K562 (cell line): ENCODE measurements around the gene PILRA. TPM values are rescaled to one million over a fixed set of nuclear protein-coding genes. Genes with fewer than 3 reads are reported as not detected.
A peak's percentile ranks its signal among the peaks of the same experiment; 100 is the strongest.

Source experiments
- ATAC-seq: fragments of 200-7000 bp; cut with Tn5 transposase; 3 replicates; pipeline ENCODE4 v1.9.1; 2020; ENCODE audit warnings: moderate library complexity
- BruUV-seq: library from RNA; stranded (reverse); fragments of 400-500 nt; replicated peaks from 2 replicates; lab custom pipeline; 2021; lab: Mats Ljungman, UMichigan
- CTCF ChIA-PET: fragments of 300-600 bp; formaldehyde crosslinking; extraction: SDS; loops from one replicate; lab custom pipeline; 2021; ENCODE audit warnings: low intra/inter-chr PET ratio; lab: Yijun Ruan, JAX
- POLR2A ChIA-PET: fragments of 300-600, 350-650 bp; sonication (Branson Sonifier 250); formaldehyde crosslinking; extraction: SDS; loops from one replicate; lab custom pipeline; 2021; ENCODE audit warnings: antibody characterized with exemption, inconsistent platforms; lab: Yijun Ruan, JAX
- DNase-seq, 4 experiments: peaks; one replicate each; pipeline versions ENCODE4 v3.0.0 to v3.0.0-alpha.2; 2011 to 2018; ENCODE audit warnings: low spot score in 3 of 4, mixed read lengths in 3 of 4; ENCODE audit errors: extremely low read depth in 1 of 4
- FAIRE-seq: peaks from 2 replicates; lab custom pipeline; 2011; peaks lifted over from hg19 to GRCh38; lab: Jason Lieb, UNC
- H2AFZ ChIP-seq: 2 replicates; pipeline ENCODE4 v1.6.0; 2011; ENCODE audit warnings: low read depth, low read length, control low read depth, inconsistent platforms
- H3K27ac ChIP-seq: fragments of 200-600 bp; 3 replicates; pipeline ENCODE4 v1.8.0; 2011; ENCODE audit warnings: low read depth, mild to moderate bottlenecking, control low read depth, inconsistent platforms, low read length, moderate library complexity, mixed read lengths; ENCODE audit errors: extremely low read depth
- H3K27me3 ChIP-seq, 2 experiments: fragments of 300-600 bp in 1 of 2; 2 replicates in 1 of 2; 3 replicates in 1 of 2; pipeline versions ENCODE4 v1.6.0 to v1.8.0; 2011; ENCODE audit warnings: inconsistent platforms in 2 of 2, low read length in 2 of 2, mild to moderate bottlenecking in 1 of 2, mixed read lengths in 1 of 2, moderate library complexity in 1 of 2; ENCODE audit not compliant: control insufficient read depth in 2 of 2, insufficient read depth in 2 of 2
- H3K36me3 ChIP-seq: fragments of 300-600 bp; 3 replicates; pipeline ENCODE4 v1.8.0; 2011; ENCODE audit warnings: mild to moderate bottlenecking, low read length, inconsistent platforms; ENCODE audit not compliant: control insufficient read depth, insufficient read depth
- H3K4me1 ChIP-seq, 2 experiments: fragments of 200-600 bp in 1 of 2; replicated peaks in 1 of 2; 2 replicates in 1 of 2; 3 replicates in 1 of 2; pipeline versions ENCODE4 v1.5.1 to v1.8.0; 2011; ENCODE audit warnings: inconsistent platforms in 2 of 2, low read length in 2 of 2, mild to moderate bottlenecking in 1 of 2, mixed read lengths in 1 of 2, moderate library complexity in 1 of 2; ENCODE audit not compliant: control insufficient read depth in 2 of 2, insufficient read depth in 2 of 2
- H3K4me2 ChIP-seq: 2 replicates; pipeline ENCODE4 v1.6.1; 2011; ENCODE audit warnings: low read length, control low read depth, inconsistent platforms, mixed read lengths; ENCODE audit not compliant: insufficient read depth
- H3K4me3 ChIP-seq: fragments of 200-600 bp; sonication (generic), shearing (Covaris generic); 2 replicates; pipeline ENCODE4 v1.5.1; 2016; ENCODE audit warnings: control low read depth, inconsistent platforms
- H3K79me2 ChIP-seq: fragments of 200-600 bp; 3 replicates; pipeline ENCODE4 v1.8.0; 2011; ENCODE audit warnings: low read length, inconsistent platforms; ENCODE audit not compliant: control insufficient read depth, insufficient read depth
- H3K9ac ChIP-seq, 2 experiments: 2 replicates each; pipeline versions ENCODE4 v1.6.0 to v1.6.1; 2011; ENCODE audit warnings: low read depth in 2 of 2, low read length in 2 of 2, control low read depth in 1 of 2, inconsistent platforms in 1 of 2, mild to moderate bottlenecking in 1 of 2, mixed read lengths in 1 of 2; ENCODE audit not compliant: insufficient read depth in 1 of 2
- H3K9me1 ChIP-seq: one replicate; pipeline ENCODE4 v1.6.0; 2011; ENCODE audit warnings: inconsistent platforms, mild to moderate bottlenecking, low read length, moderate library complexity; ENCODE audit not compliant: control insufficient read depth, insufficient read depth
- H3K9me3 ChIP-seq: replicated peaks from 2 replicates; pipeline ENCODE4 v1.5.1; 2011; ENCODE audit warnings: low read depth, low read length, inconsistent platforms; ENCODE audit not compliant: control insufficient read depth, insufficient read depth
- H4K20me1 ChIP-seq: replicated peaks from 2 replicates; pipeline ENCODE4 v1.6.1; 2011; ENCODE audit warnings: low read length, inconsistent platforms, mixed read lengths; ENCODE audit not compliant: control insufficient read depth, insufficient read depth
- CREB3 ChIP-seq: fragments of 450-650 bp; conservative IDR thresholded peaks from 2 replicates; pipeline ENCODE4 v1.6.1; 2016; ENCODE audit warnings: missing genetic modification characterization, low read depth, mild to moderate bottlenecking, missing compliant biosample characterization, moderate library complexity
- MAZ ChIP-seq, 2 experiments: fragments of 450-650 bp in 1 of 2; sonication (generic) in 1 of 2; formaldehyde crosslinking; IDR thresholded peaks in 1 of 2; conservative IDR thresholded peaks in 1 of 2; 2 replicates each; pipeline versions ENCODE4 v1.4.0 to v1.5.0; 2020; ENCODE audit warnings: mild to moderate bottlenecking in 1 of 2, missing genetic modification reagents in 1 of 2
- PHB2 ChIP-seq: fragments of 450-650 bp; IDR thresholded peaks from 2 replicates; pipeline ENCODE4 v1.6.1; 2017; ENCODE audit warnings: low read depth
- POLR2G ChIP-seq: fragments of 200-400 bp; formaldehyde crosslinking; IDR thresholded peaks from 2 replicates; pipeline ENCODE4 v1.6.1; 2017; ENCODE audit warnings: low read depth, mild to moderate bottlenecking, antibody characterized with exemption, low read length, moderate library complexity
- POLR3A ChIP-seq: IDR thresholded peaks from 2 replicates; pipeline ENCODE4 v1.6.1; 2011; ENCODE audit warnings: borderline replicate concordance, mild to moderate bottlenecking, moderate library complexity; ENCODE audit not compliant: insufficient read length, insufficient read depth; ENCODE audit errors: extremely low read depth
- PRMT5 ChIP-seq: sonication (generic); formaldehyde crosslinking; IDR thresholded peaks from 2 replicates; pipeline ENCODE4 v1.5.0; 2020; ENCODE audit warnings: missing genetic modification reagents
- SIRT6 ChIP-seq: IDR thresholded peaks from one replicate; pipeline ENCODE4 v1.6.1; 2012; ENCODE audit warnings: low read depth, mild to moderate bottlenecking, control low read depth, inconsistent platforms, low read length, moderate library complexity
- SMARCC2 ChIP-seq: fragments of 450-650 bp; IDR thresholded peaks from 2 replicates; pipeline ENCODE4 v1.6.1; 2017; ENCODE audit warnings: antibody characterized with exemption, moderate library complexity, mild to moderate bottlenecking, low read depth
- ZBTB17 ChIP-seq: fragments of 450-650 bp; formaldehyde crosslinking; IDR thresholded peaks from 2 replicates; pipeline ENCODE4 v1.4.0; 2020; ENCODE audit warnings: mild to moderate bottlenecking
- ZNF324 ChIP-seq: fragments of 250-450 bp; sonication (Bioruptor Pico); IDR thresholded peaks from 2 replicates; pipeline ENCODE4 v1.4.0; 2020; ENCODE audit warnings: mild to moderate bottlenecking
- WGBS: fragments of 100-300 bp; shearing (Covaris generic); methylation state at CpG from one replicate; pipeline ENCODE4 v1.1.6; 2016; ENCODE audit warnings: low coverage, mixed read lengths; ENCODE audit not compliant: insufficient coverage; ENCODE audit errors: missing lambda C conversion rate; 5-methylcytosine and 5-hydroxymethylcytosine counted together
- in situ Hi-C: fragments of 300-500 bp; cut with MboI; formaldehyde crosslinking; loops from 4 replicates; pipeline ENCODE4 v1.15.0; 2018; ENCODE audit warnings: inconsistent platforms, mixed read lengths
- intact Hi-C: fragments of 100-400 bp; cut with micrococcal nuclease; formaldehyde crosslinking; loops from 2 replicates; pipeline ENCODE4 v1.14.2; 2022
- polyA plus RNA-seq, 8 experiments: library from polyadenylated mRNA; depleted of rRNA in 4 of 8; stranded (reverse) in 5 of 8; unstranded in 3 of 8; fragments of >200 nt; fragmentation: Nextera tagmentation in 2 of 8; fragmentation: Illumina TruSeq in 1 of 8; extraction: Ambion mirVana in 2 of 8; extraction: Trizol in 1 of 8; gene quantifications; 2 replicates each; pipeline versions ENCODE4 v1.2.1 to v1.2.3, GENCODE V29; 2011 to 2014; ENCODE audit warnings: inconsistent platforms in 1 of 8, missing spikeins in 1 of 8
- total RNA-seq, 7 experiments: library from RNA; depleted of rRNA in 6 of 7; stranded (reverse); fragments of >200 nt in 6 of 7; fragmentation: Illumina TruSeq in 2 of 7; extraction: Trizol in 2 of 7; gene quantifications; 2 replicates each; pipeline versions ENCODE4 v1.2.1 to v1.2.3, GENCODE V29; 2011 to 2021; ENCODE audit warnings: low replicate concordance in 1 of 7

Gene PILRA
- total and polyA plus RNA-seq, 9 of the 15 experiments (the other 6 are each of a cell fraction or from before 2014, with no cell fraction given), result 0.13 to 1.8 (median 0.62) TPM

- H2AFZ ChIP-seq, result no peak overlapping the region
- H3K9me3 ChIP-seq, result no peaks in the 10 kb centered on the region
- peaks cover 4 to 45% of the 10 kb centered on the region in 2 experiments; a peak in 4 of 5 replicates for H3K4me1 ChIP-seq
- no peak overlapping the region for H3K27ac ChIP-seq
- no peak overlapping the region for H3K4me3 ChIP-seq
- intact Hi-C loops (loop anchor here (5.0 kb wide), 1 partner anchor 36 kb away; no protein-coding TSS in a partner anchor), in situ Hi-C loops (no loop called here)
- H3K9ac ChIP-seq, result peak overlapping the region in 1 of 2 experiments; percentile 49; a peak in 1 of 4 replicates
- no TSS peak for BruUV-seq
- ChIA-PET CTCF (no interaction called here), POLR2A (interaction anchor here (0.6 kb wide), 1 partner anchor 863 kb away, joined by 3 read pairs; no protein-coding TSS in a partner anchor)
- no peak overlapping the region for H3K4me2 ChIP-seq
- FAIRE-seq, result no peak
- no peaks in the 10 kb centered on the region for H4K20me1 ChIP-seq
- WGBS, result 59% methylated on average over 7 of the region's 7 CpGs
- H3K79me2 ChIP-seq, result no peaks in the 10 kb centered on the region
- DNase-seq, result no peak
- no peaks in the 10 kb centered on the region for H3K9me1 ChIP-seq
- no peaks in the 10 kb centered on the region for H3K27me3 ChIP-seq
- ATAC-seq, result no peak
- peaks cover 10% of the 10 kb centered on the region; the same call in 1 of the 3 replicates for H3K36me3 ChIP-seq
- TF ChIP-seq SIRT6 (peak; percentile 13), MAZ (CRISPR knock-in tag; conservative IDR thresholded peaks at IDR 0.05 in 1 of 2, IDR thresholded peaks at IDR 0.05 in 1 of 2) (peak in 1 of 2 experiments; percentile 12; a peak in 1 of 4 replicates), PRMT5 (CRISPR knock-in tag) (no peak), POLR2G (peak; percentile 62), ZBTB17 (CRISPR knock-in tag) (0 out of 2 replicates have a peak, but pooled peaks have one; percentile 16), CREB3 (no peak), PHB2 (no peak), ZNF324 (CRISPR knock-in tag) (0 out of 2 replicates have a peak, but pooled peaks have one; percentile 12), POLR3A (no peak), SMARCC2 (no peak)
Observed at GRCh38 chr7:100371561-100372171, 1.6 kb upstream of the PILRA start.
